ENCODE data around the gene LAX1.

LAX1 gene

GRCh38 chr1:203813581-203814341 lies 48.8 kb downstream of the LAX1 start:
- DNase-seq (ENCODE audit: low read depth) = no peak

GRCh38 chr1:203818399-203818798 lies 53.4 kb downstream of the LAX1 start:
- no peak for DNase-seq (ENCODE audit: low read depth)

- DNase-seq (ENCODE audit: low read depth) = no peak
These were observed 58.3 kb downstream of the LAX1 start for GRCh38 chr1:203823306-203823705.
